H1 (cell line): ENCODE results near the gene PIAS2.

Experiments
- CTCF ChIP-seq, 3 experiments: IDR thresholded peaks; 1 replicate in 2 of 3; 2 replicates in 1 of 3; pipeline versions ENCODE4 v1.5.1 to v1.6.1; 2011; ENCODE audit warnings: low read length in 3 of 3, mild to moderate bottlenecking in 3 of 3, inconsistent platforms in 2 of 3, low read depth in 1 of 3, moderate library complexity in 1 of 3; ENCODE audit not compliant: insufficient read depth in 1 of 3; ENCODE audit errors: control extremely low read depth in 1 of 3
- EP300 ChIP-seq, 2 experiments: IDR thresholded peaks; 1 replicate in 1 of 2; 2 replicates in 1 of 2; pipeline ENCODE4 v1.6.1; 2011 to 2012; ENCODE audit warnings: low read depth in 2 of 2, low read length in 2 of 2, mild to moderate bottlenecking in 2 of 2, borderline replicate concordance in 1 of 2, inconsistent platforms in 1 of 2, moderate library complexity in 1 of 2
- POLR2A ChIP-seq, 2 experiments: IDR thresholded peaks; 1 replicate in 1 of 2; 2 replicates in 1 of 2; pipeline ENCODE4 v1.6.1; 2011; ENCODE audit warnings: low read depth in 2 of 2, low read length in 2 of 2, mild to moderate bottlenecking in 2 of 2; ENCODE audit errors: control extremely low read depth in 1 of 2
- POLR2AphosphoS5 ChIP-seq: IDR thresholded peaks from 2 replicates; pipeline ENCODE4 v1.6.1; 2011; ENCODE audit warnings: low read depth, low read length
- RAD21 ChIP-seq, 2 experiments: IDR thresholded peaks in 1 of 2; conservative IDR thresholded peaks in 1 of 2; 2 replicates each; pipeline ENCODE4 v1.6.1; 2011; ENCODE audit warnings: low read depth in 2 of 2, low read length in 2 of 2, improper control_type of control experiment in 1 of 2, inconsistent platforms in 1 of 2, mild to moderate bottlenecking in 1 of 2, moderate library complexity in 1 of 2

- TF ChIP-seq CTCF (IDR thresholded peaks at IDR 0.05; ENCODE audit: control extremely low read depth in 1 of 3, insufficient read depth in 1 of 3, low read depth in 1 of 3, low read length in 3 of 3), result no peak
- TF ChIP-seq POLR2A (IDR thresholded peaks at IDR 0.05; ENCODE audit: control extremely low read depth in 1 of 2, low read depth in 2 of 2, low read length in 2 of 2), result no peak
- no peak; a peak in 1 of 4 replicates for TF ChIP-seq RAD21 (IDR thresholded peaks at IDR 0.05 in 1 of 2, conservative IDR thresholded peaks at IDR 0.05 in 1 of 2; ENCODE audit: low read depth in 2 of 2, low read length in 2 of 2)
- no peak for TF ChIP-seq POLR2AphosphoS5
- TF ChIP-seq EP300 (IDR thresholded peaks at IDR 0.05; ENCODE audit: borderline replicate concordance in 1 of 2, low read depth in 2 of 2, low read length in 2 of 2), result no peak
Observed at GRCh38 chr18:46756559-46757201, 160.6 kb downstream of the PIAS2 start, which contains the start of gene ST8SIA5.
